ENCODE measurements around the gene KRT85. TPM values are rescaled to one million over a fixed set of nuclear protein-coding genes. Genes with fewer than 3 reads are reported as not detected.

The KRT85 gene
- not detected in 2 replicates for total RNA-seq

DNA sequence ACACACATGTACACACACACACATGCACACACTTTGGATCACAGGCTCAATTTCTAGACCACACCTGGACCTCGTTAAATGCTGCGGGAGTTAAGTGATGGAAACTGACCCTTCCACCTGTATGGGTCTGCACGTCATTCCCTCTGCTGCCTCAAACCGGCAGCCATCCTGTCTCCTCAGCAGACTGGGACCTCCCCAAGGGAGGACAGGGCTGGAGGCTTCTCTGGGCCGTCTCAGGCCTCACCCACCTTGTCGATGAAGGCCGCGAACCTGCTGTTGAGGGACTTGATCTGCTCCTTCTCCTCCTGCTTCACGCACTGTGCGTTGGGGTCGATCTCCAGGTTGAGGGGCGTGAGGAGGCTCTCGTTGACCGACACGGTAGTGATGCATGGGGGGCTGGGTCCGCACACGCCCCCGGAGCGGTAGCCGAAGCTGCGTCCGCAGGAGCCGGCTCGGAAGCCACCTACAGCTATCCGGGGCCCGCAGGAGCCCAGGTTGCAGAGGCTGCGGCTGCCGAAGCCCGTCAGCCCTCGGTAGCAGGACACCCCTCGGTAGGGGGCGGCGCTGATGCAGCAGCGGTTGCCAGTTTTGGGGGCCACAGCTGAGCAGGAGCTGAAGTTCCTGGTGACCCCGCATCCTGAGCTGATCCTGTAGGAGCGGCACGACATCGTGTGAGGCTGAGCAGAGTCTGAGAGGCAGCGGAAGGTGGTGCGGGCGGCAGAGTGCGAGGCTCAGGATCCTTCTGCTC is at the start of gene KRT85:
TSS of gene KRT85 (minus strand) at position 744 of the 748 bp plus-strand sequence. CDS start at position 668, 76 bp downstream.

DNA sequence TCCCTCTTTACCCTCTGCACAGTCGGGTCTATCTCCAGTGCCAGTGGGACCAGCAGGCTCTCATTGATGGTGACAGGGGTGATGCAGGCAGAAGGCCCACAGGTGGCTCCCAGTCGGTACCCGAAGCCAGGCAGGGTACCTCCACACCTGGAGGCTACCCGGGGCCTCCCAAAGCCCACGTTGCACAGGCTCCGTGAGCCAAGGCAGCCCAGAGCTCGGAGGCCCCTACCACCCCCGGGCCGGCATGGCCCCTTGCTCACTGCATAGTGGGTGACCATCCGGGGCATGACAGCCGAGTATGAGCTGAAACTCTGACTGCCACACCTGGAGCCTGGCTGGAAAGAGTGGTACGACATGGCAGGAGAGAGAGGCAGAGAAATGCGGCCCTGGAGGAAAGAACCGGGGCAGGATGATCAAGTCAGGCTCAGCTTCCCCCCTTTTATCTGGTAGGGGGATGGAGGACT is 38.7 kb upstream of the KRT85 start, which contains the start of gene KRT82:
TSS of gene KRT82 (minus strand) at position 414 of the 464 bp plus-strand sequence. CDS start at position 356, 58 bp downstream.

DNA sequence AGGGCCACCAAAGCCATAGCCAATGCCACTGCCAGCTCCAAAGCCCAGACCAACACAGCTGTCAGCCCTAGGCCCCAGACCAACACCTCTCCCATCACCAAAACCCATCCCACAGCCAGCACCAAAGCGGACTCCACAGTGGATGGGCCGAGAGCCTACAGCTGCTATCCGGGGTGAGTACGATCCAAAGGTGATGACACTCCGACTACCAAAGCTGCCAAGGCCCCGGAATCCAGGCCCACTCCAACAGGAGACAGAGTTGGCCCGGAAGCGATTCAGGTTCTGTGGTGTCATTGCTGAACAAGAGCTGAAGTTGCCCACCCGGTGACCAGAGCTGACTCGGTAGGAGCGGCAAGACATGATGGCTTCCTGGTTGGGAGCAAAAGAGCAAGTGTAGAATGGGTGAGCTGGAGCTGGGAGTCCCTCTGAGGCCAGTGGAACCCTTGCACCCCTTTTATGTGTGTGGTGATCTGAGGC is 18.0 kb upstream of the KRT85 start, which contains the start of gene KRT84:
TSS of gene KRT84 (minus strand) at position 427 of the 477 bp plus-strand sequence. CDS start at position 360, 67 bp downstream.

DNA sequence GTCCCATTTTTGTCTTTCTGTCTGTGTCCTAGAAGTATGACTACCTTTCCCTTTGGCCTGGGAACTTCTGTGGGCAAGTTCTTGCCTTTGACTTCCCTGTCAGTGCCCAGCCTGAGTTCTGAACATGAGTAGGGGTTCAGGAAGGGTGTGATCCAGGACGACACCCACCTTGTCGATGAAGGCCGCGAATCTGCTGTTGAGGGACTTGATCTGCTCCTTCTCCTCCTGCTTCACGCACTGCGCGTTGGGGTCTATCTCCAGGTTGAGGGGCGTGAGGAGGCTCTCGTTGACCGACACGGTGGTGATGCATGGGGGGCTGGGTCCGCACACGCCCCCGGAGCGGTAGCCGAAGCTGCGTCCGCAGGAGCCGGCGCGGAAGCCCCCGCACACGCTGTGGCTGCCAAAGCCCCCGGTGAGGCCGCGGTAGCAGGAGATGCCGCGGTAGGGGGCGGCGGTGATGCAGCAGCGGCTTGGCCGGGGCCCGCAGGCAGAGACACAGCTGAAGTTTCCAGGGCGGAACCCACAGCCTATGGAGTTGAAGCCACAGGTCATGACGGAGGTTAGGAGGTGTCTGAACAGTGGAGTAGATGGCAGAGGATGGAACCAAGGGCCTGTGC is 46.4 kb downstream of the KRT85 start, which contains the start of gene KRT83:
TSS of gene KRT83 (minus strand) at position 615 of the 617 bp plus-strand sequence. CDS start at position 552, 63 bp downstream.

Other genes with a start within 250 kb of the KRT85 start
- 1.1 and 1.5 TPM in 2 replicates for gene KRT80, start 175.5 kb downstream of the KRT85 start, total RNA-seq
- 332 and 351 TPM in 2 replicates for gene KRT7, start 134.2 kb downstream of the KRT85 start, total RNA-seq
- gene KRT86, start 92.8 kb downstream of the KRT85 start, total RNA-seq: 0.10 TPM in 1 of 2 replicates, not detected in the other
- gene KRT81, start 75.9 kb downstream of the KRT85 start, total RNA-seq: 0.20 and 0.67 TPM in 2 replicates
- not detected in 2 replicates for gene KRT83, start 46.1 kb downstream of the KRT85 start, total RNA-seq
- gene KRT84, start 18.2 kb upstream of the KRT85 start, total RNA-seq: not detected in 2 replicates
- gene KRT82, start 38.9 kb upstream of the KRT85 start, total RNA-seq: not detected in 2 replicates
- not detected in 2 replicates for gene KRT75, start 66.9 kb upstream of the KRT85 start, total RNA-seq
- not detected in 2 replicates for gene KRT6B, start 84.7 kb upstream of the KRT85 start, total RNA-seq
- not detected in 2 replicates for gene KRT6C, start 106.3 kb upstream of the KRT85 start, total RNA-seq
- gene KRT6A, start 125.8 kb upstream of the KRT85 start, total RNA-seq: not detected in 2 replicates
- not detected in 2 replicates for gene KRT5, start 152.9 kb upstream of the KRT85 start, total RNA-seq
- gene KRT71, start 185.7 kb upstream of the KRT85 start, total RNA-seq: under 0.01 TPM in 1 of 2 replicates, not detected in the other
- not detected in 2 replicates for gene KRT74, start 206.4 kb upstream of the KRT85 start, total RNA-seq
- gene KRT72, start 234.0 kb upstream of the KRT85 start, total RNA-seq: not detected in 2 replicates

Data from mammary microvascular endothelial cell (primary cell).